ENCODE results near the gene RRP1.

DNA sequence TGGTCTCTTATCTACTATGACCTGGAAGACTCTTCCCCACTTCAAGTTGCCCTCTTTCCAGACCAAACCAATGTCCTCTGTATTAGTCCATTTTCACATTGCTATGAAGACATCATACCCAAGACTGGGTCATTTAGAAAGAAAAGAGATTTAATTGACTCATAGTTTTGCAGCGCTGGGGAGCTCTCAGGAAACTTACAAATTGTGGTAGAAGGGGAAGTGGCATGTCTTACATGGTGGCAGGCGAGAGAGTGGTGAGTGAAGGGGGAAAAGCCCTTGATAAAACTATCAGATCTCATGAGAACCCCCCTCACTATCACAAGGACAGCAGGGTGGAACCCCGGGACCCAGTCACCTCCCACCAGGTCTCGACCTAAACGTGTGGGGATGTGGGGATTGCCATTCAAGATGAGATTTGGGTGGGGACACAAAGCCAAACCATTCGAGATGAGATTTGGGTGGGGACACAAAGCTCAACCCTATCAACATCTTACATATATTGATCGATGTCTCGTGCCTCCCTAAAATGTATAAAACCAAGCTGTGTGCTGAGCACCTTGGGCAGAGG lies 61.4 kb downstream of the RRP1 start:
- TF ChIP-seq, protein P1, sequence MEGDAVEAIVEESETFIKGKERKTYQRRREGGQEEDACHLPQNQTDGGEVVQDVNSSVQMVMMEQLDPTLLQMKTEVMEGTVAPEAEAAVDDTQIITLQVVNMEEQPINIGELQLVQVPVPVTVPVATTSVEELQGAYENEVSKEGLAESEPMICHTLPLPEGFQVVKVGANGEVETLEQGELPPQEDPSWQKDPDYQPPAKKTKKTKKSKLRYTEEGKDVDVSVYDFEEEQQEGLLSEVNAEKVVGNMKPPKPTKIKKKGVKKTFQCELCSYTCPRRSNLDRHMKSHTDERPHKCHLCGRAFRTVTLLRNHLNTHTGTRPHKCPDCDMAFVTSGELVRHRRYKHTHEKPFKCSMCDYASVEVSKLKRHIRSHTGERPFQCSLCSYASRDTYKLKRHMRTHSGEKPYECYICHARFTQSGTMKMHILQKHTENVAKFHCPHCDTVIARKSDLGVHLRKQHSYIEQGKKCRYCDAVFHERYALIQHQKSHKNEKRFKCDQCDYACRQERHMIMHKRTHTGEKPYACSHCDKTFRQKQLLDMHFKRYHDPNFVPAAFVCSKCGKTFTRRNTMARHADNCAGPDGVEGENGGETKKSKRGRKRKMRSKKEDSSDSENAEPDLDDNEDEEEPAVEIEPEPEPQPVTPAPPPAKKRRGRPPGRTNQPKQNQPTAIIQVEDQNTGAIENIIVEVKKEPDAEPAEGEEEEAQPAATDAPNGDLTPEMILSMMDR (IDR thresholded peaks at IDR 0.05), result no peak
- TF ChIP-seq POLR2A (IDR thresholded peaks at IDR 0.05), result no peak
